VCaP (cell line): ENCODE data around the gene NLRP9.

ENCODE experiments used
- H3K27ac ChIP-seq: fragments of 450-650 bp; 2 replicates; pipeline ENCODE4 v1.5.1; 2017
- CTCF ChIP-seq: fragments of 450-650 bp; conservative IDR thresholded peaks from 2 replicates; pipeline ENCODE4 v1.5.1; 2017; ENCODE audit warnings: mild to moderate bottlenecking, moderate library complexity

Gene NLRP9

GRCh38 chr19:55659822-55660221 is 78.4 kb downstream of the NLRP9 start:
- TF ChIP-seq CTCF, result no peak
- H3K27ac ChIP-seq, result peak overlapping the region; percentile 100; the same call in 1 of the 2 replicates

- peak overlapping the region; percentile 100; the same call in 1 of the 2 replicates for H3K27ac ChIP-seq
- TF ChIP-seq CTCF, result no peak
Observed at GRCh38 chr19:55658846-55659459, 79.2 kb downstream of the NLRP9 start.
